GM21723 (cell line): Measurements from ENCODE around the gene ZNRF3.
"Not testable (repeated sequence)": the region's sequence is repeated elsewhere in the genome, so short reads cannot be mapped to it uniquely, and the experiment has no call there.

ENCODE experiments used
- ATAC-seq: cut with Tn5 transposase; IDR thresholded peaks from one replicate; pipeline ENCODE4 v1.9.1; 2021; ENCODE audit warnings: mild to moderate bottlenecking, moderate library complexity; ENCODE audit not compliant: unreplicated experiment

ZNRF3 gene

GRCh38 chr22:29080106-29080975 lies 197.0 kb downstream of the ZNRF3 start:
- no peak for ATAC-seq

- no peak for ATAC-seq
These were observed 198.3 kb downstream of the ZNRF3 start for GRCh38 chr22:29081517-29082236.

GRCh38 chr22:29082826-29083545 lies 199.6 kb downstream of the ZNRF3 start:
- no peak for ATAC-seq

- ATAC-seq, result not testable (repeated sequence)
These were observed 200.2 kb downstream of the ZNRF3 start for GRCh38 chr22:29083576-29083932.

- ATAC-seq, result no peak
These were observed 200.7 kb downstream of the ZNRF3 start for GRCh38 chr22:29083933-29084591.

- no peak for ATAC-seq
These were observed 203.6 kb downstream of the ZNRF3 start for GRCh38 chr22:29087012-29087411.

GRCh38 chr22:29088809-29089208 lies 205.4 kb downstream of the ZNRF3 start:
- no peak for ATAC-seq

- ATAC-seq, result no peak
These were observed 206.1 kb downstream of the ZNRF3 start for GRCh38 chr22:29089507-29089906.

GRCh38 chr22:29090039-29090438 lies 206.7 kb downstream of the ZNRF3 start:
- ATAC-seq, result no peak

- ATAC-seq, result no peak
These were observed 208.9 kb downstream of the ZNRF3 start for GRCh38 chr22:29092243-29092642.

GRCh38 chr22:29093030-29093429 lies 209.7 kb downstream of the ZNRF3 start:
- ATAC-seq, result no peak

- ATAC-seq, result no peak
These were observed 210.3 kb downstream of the ZNRF3 start for GRCh38 chr22:29093501-29094300.

GRCh38 chr22:29095459-29095858 lies 212.1 kb downstream of the ZNRF3 start:
- no peak for ATAC-seq

- ATAC-seq, result no peak
These were observed 213.6 kb downstream of the ZNRF3 start for GRCh38 chr22:29096736-29097669.

GRCh38 chr22:29098296-29098695 lies 214.9 kb downstream of the ZNRF3 start:
- ATAC-seq, result no peak

- ATAC-seq, result no peak
These were observed 218.9 kb downstream of the ZNRF3 start for GRCh38 chr22:29102300-29102699.

- ATAC-seq, result no peak
These were observed 219.7 kb downstream of the ZNRF3 start for GRCh38 chr22:29103121-29103520.

- no peak for ATAC-seq
These were observed 222.1 kb downstream of the ZNRF3 start for GRCh38 chr22:29105468-29105867.

GRCh38 chr22:29106839-29107238 lies 223.5 kb downstream of the ZNRF3 start:
- no peak for ATAC-seq
